ENCODE data around the gene PSAP.

Gene PSAP

GRCh38 chr10:71782221-71782916 lies 68.7 kb downstream of the PSAP start:
- no peak for DNase-seq

- DNase-seq = no peak
Measured at GRCh38 chr10:71780719-71781118, 70.3 kb downstream of the PSAP start.

- DNase-seq = no peak
Measured at GRCh38 chr10:71780156-71780555, 70.9 kb downstream of the PSAP start.

- no peak for DNase-seq
Measured at GRCh38 chr10:71779641-71780040, 71.4 kb downstream of the PSAP start.

GRCh38 chr10:71778071-71778825 lies 72.8 kb downstream of the PSAP start:
- DNase-seq = no peak

GRCh38 chr10:71777213-71777985 lies 73.7 kb downstream of the PSAP start:
- DNase-seq = no peak

- DNase-seq = no peak
Measured at GRCh38 chr10:71776481-71776925, 74.5 kb downstream of the PSAP start.

GRCh38 chr10:71774916-71775702 lies 75.9 kb downstream of the PSAP start:
- DNase-seq = no peak

GRCh38 chr10:71773221-71773971 lies 77.7 kb downstream of the PSAP start, which contains the start of gene VSIR:
VSIR (minus strand) TSS chr10:71773520; CDS start chr10:71773439, 81 bp downstream.
- DNase-seq = peak; percentile 86 to 97 (median 92)

GRCh38 chr10:71772832-71773220 lies 78.2 kb downstream of the PSAP start:
- no peak for DNase-seq

- DNase-seq = peak in 2 of 6 experiments; percentile 18 to 19
Measured at GRCh38 chr10:71771821-71772617, 79.0 kb downstream of the PSAP start.

GRCh38 chr10:71771204-71771603 lies 79.8 kb downstream of the PSAP start:
- DNase-seq = no peak

- DNase-seq = no peak
Measured at GRCh38 chr10:71770789-71771188, 80.3 kb downstream of the PSAP start.

GRCh38 chr10:71770255-71770654 lies 80.8 kb downstream of the PSAP start:
- DNase-seq = no peak

GRCh38 chr10:71769279-71769823 lies 81.7 kb downstream of the PSAP start:
- peak in 2 of 6 experiments; percentile 38 to 52 for DNase-seq

GRCh38 chr10:71767420-71768035 lies 83.5 kb downstream of the PSAP start:
- DNase-seq = no peak

GRCh38 chr10:71766717-71767419 lies 84.2 kb downstream of the PSAP start:
- DNase-seq = no peak

All from stimulated activated naive CD4-positive, alpha-beta T cell (primary cell).